ENCODE measurements around the gene CDH7.

CDH7 gene

GRCh38 chr18:65835881-65836280 lies 85.1 kb downstream of the CDH7 start:
- Histone ChIP-seq H3K4me2 (ENCODE audit: low read depth, low read length, poor library complexity, severe bottlenecking) (no peak overlapping the region), H3K79me2 (ENCODE audit: insufficient read depth, low read length) (no peaks in the 10 kb centered on the region), H3K4me3 (ENCODE audit: low read length, poor library complexity, severe bottlenecking) (no peak overlapping the region), H3K27me3 (ENCODE audit: insufficient read depth, low read length, poor library complexity, severe bottlenecking) (no peaks in the 10 kb centered on the region), H3K9me2 (replicated peaks; ENCODE audit: low read depth, low read length) (no peaks in the 10 kb centered on the region), H3K9ac (ENCODE audit: low read depth, low read length, poor library complexity, severe bottlenecking) (no peak overlapping the region), H2AFZ (ENCODE audit: low read length) (no peak overlapping the region), H3F3A (ENCODE audit: low read depth) (no peaks in the 10 kb centered on the region), H3K4me1 (ENCODE audit: insufficient read depth, low read length, poor library complexity, severe bottlenecking) (no peaks in the 10 kb centered on the region), H3K36me3 (ENCODE audit: insufficient read depth, low read length) (no peaks in the 10 kb centered on the region), H3K9me3 (ENCODE audit: insufficient read depth, low read depth, low read length) (no peaks in the 10 kb centered on the region; the same call in 1 of the 2 replicates), H4K20me1 (ENCODE audit: insufficient read depth, low read length, poor library complexity, severe bottlenecking) (no peaks in the 10 kb centered on the region)
- TF ChIP-seq, protein P1, sequence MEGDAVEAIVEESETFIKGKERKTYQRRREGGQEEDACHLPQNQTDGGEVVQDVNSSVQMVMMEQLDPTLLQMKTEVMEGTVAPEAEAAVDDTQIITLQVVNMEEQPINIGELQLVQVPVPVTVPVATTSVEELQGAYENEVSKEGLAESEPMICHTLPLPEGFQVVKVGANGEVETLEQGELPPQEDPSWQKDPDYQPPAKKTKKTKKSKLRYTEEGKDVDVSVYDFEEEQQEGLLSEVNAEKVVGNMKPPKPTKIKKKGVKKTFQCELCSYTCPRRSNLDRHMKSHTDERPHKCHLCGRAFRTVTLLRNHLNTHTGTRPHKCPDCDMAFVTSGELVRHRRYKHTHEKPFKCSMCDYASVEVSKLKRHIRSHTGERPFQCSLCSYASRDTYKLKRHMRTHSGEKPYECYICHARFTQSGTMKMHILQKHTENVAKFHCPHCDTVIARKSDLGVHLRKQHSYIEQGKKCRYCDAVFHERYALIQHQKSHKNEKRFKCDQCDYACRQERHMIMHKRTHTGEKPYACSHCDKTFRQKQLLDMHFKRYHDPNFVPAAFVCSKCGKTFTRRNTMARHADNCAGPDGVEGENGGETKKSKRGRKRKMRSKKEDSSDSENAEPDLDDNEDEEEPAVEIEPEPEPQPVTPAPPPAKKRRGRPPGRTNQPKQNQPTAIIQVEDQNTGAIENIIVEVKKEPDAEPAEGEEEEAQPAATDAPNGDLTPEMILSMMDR (conservative IDR thresholded peaks at IDR 0.05; ENCODE audit: low read length) = no peak
- no peak for TF ChIP-seq EZH2phosphoT487 (IDR thresholded peaks at IDR 0.05; ENCODE audit: borderline replicate concordance)

GRCh38 chr18:65846107-65846506 lies 95.3 kb downstream of the CDH7 start:
- Histone ChIP-seq H3K79me2 (ENCODE audit: insufficient read depth, low read length) (no peaks in the 10 kb centered on the region), H3F3A (ENCODE audit: low read depth) (no peaks in the 10 kb centered on the region), H3K4me2 (ENCODE audit: low read depth, low read length, poor library complexity, severe bottlenecking) (no peak overlapping the region)

GRCh38 chr18:65852273-65852672 lies 101.5 kb downstream of the CDH7 start:
- Histone ChIP-seq H3K27me3 (ENCODE audit: insufficient read depth, low read length, poor library complexity, severe bottlenecking) (no peaks in the 10 kb centered on the region), H3K9ac (ENCODE audit: low read depth, low read length, poor library complexity, severe bottlenecking) (no peak overlapping the region), H2AFZ (ENCODE audit: low read length) (no peak overlapping the region), H3K9me2 (replicated peaks; ENCODE audit: low read depth, low read length) (no peaks in the 10 kb centered on the region), H3K4me1 (ENCODE audit: insufficient read depth, low read length, poor library complexity, severe bottlenecking) (no peaks in the 10 kb centered on the region), H3K36me3 (ENCODE audit: insufficient read depth, low read length) (no peaks in the 10 kb centered on the region), H3F3A (ENCODE audit: low read depth) (no peaks in the 10 kb centered on the region), H3K9me3 (ENCODE audit: insufficient read depth, low read depth, low read length) (no peaks in the 10 kb centered on the region), H3K4me2 (ENCODE audit: low read depth, low read length, poor library complexity, severe bottlenecking) (no peak overlapping the region), H3K79me2 (ENCODE audit: insufficient read depth, low read length) (no peaks in the 10 kb centered on the region), H3K4me3 (ENCODE audit: low read length, poor library complexity, severe bottlenecking) (no peak overlapping the region), H4K20me1 (ENCODE audit: insufficient read depth, low read length, poor library complexity, severe bottlenecking) (no peaks in the 10 kb centered on the region)
- TF ChIP-seq EZH2phosphoT487 (IDR thresholded peaks at IDR 0.05; ENCODE audit: borderline replicate concordance) = no peak
- TF ChIP-seq, protein P1 (conservative IDR thresholded peaks at IDR 0.05; ENCODE audit: low read length) = no peak

More at GRCh38 chr18:65846107-65846506, 95.3 kb downstream of the CDH7 start:
- Histone ChIP-seq H3K27me3 (ENCODE audit: insufficient read depth, low read length, poor library complexity, severe bottlenecking) (no peaks in the 10 kb centered on the region), H2AFZ (ENCODE audit: low read length) (no peak overlapping the region), H3K9me2 (replicated peaks; ENCODE audit: low read depth, low read length) (no peaks in the 10 kb centered on the region), H4K20me1 (ENCODE audit: insufficient read depth, low read length, poor library complexity, severe bottlenecking) (no peaks in the 10 kb centered on the region), H3K4me1 (ENCODE audit: insufficient read depth, low read length, poor library complexity, severe bottlenecking) (no peaks in the 10 kb centered on the region), H3K4me3 (ENCODE audit: low read length, poor library complexity, severe bottlenecking) (no peak overlapping the region), H3K9me3 (ENCODE audit: insufficient read depth, low read depth, low read length) (no peaks in the 10 kb centered on the region), H3K9ac (ENCODE audit: low read depth, low read length, poor library complexity, severe bottlenecking) (no peak overlapping the region), H3K36me3 (ENCODE audit: insufficient read depth, low read length) (no peaks in the 10 kb centered on the region)
- TF ChIP-seq EZH2phosphoT487 (IDR thresholded peaks at IDR 0.05; ENCODE audit: borderline replicate concordance) = no peak
- TF ChIP-seq, protein P1 (conservative IDR thresholded peaks at IDR 0.05; ENCODE audit: low read length) = no peak

Data from Loucy (cell line).